Measurements from ENCODE around the gene ANKMY2.

ANKMY2 gene

GRCh38 chr7:16651396-16652239 lies 6.1 kb upstream of the ANKMY2 start:
- Histone ChIP-seq H3K4me1 (ENCODE audit: insufficient read depth, low read length, severe bottlenecking) (peaks cover 28% of the 10 kb centered on the region), H3K9ac (ENCODE audit: low read length) (no peak overlapping the region), H4K20me1 (ENCODE audit: insufficient read depth, low read length) (peaks cover 3% of the 10 kb centered on the region), H3K27me3 (ENCODE audit: insufficient read depth, low read length) (no peaks in the 10 kb centered on the region), H3K79me2 (ENCODE audit: insufficient read depth, low read length) (peaks cover 100% of the 10 kb centered on the region), H3K4me2 (ENCODE audit: low read length) (no peak overlapping the region), H3F3A (ENCODE audit: insufficient read depth, low read length) (no peaks in the 10 kb centered on the region), H3K36me3 (ENCODE audit: insufficient read depth, low read length) (peaks cover 40% of the 10 kb centered on the region), H3K9me3 (ENCODE audit: low read length) (no peaks in the 10 kb centered on the region), H2AFZ (ENCODE audit: low read length) (no peak overlapping the region), H3K27ac (ENCODE audit: low read depth, low read length, poor library complexity, severe bottlenecking) (no peak overlapping the region), H3K9me2 (ENCODE audit: low read depth, low read length) (no peaks in the 10 kb centered on the region), H3K4me3 (ENCODE audit: low read depth, low read length, poor library complexity, severe bottlenecking) (no peak overlapping the region)
- TF ChIP-seq EZH2 (IDR thresholded peaks at IDR 0.05; ENCODE audit: borderline replicate concordance, low read length) (no peak), CTCF (IDR thresholded peaks at IDR 0.05; ENCODE audit: low read length) (no peak)

- Histone ChIP-seq H3K36me3 (ENCODE audit: insufficient read depth, low read length) (peaks cover 28% of the 10 kb centered on the region), H3K9me2 (ENCODE audit: low read depth, low read length) (no peaks in the 10 kb centered on the region), H3K27me3 (ENCODE audit: insufficient read depth, low read length) (no peaks in the 10 kb centered on the region), H4K20me1 (ENCODE audit: insufficient read depth, low read length) (peaks cover 3% of the 10 kb centered on the region; the same call in 1 of the 2 replicates), H3K9ac (ENCODE audit: low read length) (no peak overlapping the region), H3F3A (ENCODE audit: insufficient read depth, low read length) (no peaks in the 10 kb centered on the region), H3K79me2 (ENCODE audit: insufficient read depth, low read length) (peaks cover 89% of the 10 kb centered on the region), H3K4me2 (ENCODE audit: low read length) (no peak overlapping the region), H3K9me3 (ENCODE audit: low read length) (no peaks in the 10 kb centered on the region), H3K27ac (ENCODE audit: low read depth, low read length, poor library complexity, severe bottlenecking) (no peak overlapping the region), H3K4me1 (ENCODE audit: insufficient read depth, low read length, severe bottlenecking) (peaks cover 28% of the 10 kb centered on the region), H3K4me3 (ENCODE audit: low read depth, low read length, poor library complexity, severe bottlenecking) (no peak overlapping the region), H2AFZ (ENCODE audit: low read length) (no peak overlapping the region)
- TF ChIP-seq CTCF (IDR thresholded peaks at IDR 0.05; ENCODE audit: low read length) (no peak), EZH2 (IDR thresholded peaks at IDR 0.05; ENCODE audit: borderline replicate concordance, low read length) (no peak)
Measured at GRCh38 chr7:16650266-16650665, 4.7 kb upstream of the ANKMY2 start.

GRCh38 chr7:16649196-16649595 lies 3.6 kb upstream of the ANKMY2 start:
- H4K20me1 ChIP-seq (ENCODE audit: insufficient read depth, low read length) = peaks cover 3% of the 10 kb centered on the region; the same call in 1 of the 2 replicates

More at GRCh38 chr7:16649196-16649595, 3.6 kb upstream of the ANKMY2 start:
- H3K9ac ChIP-seq (ENCODE audit: low read length) = no peak overlapping the region
- no peaks in the 10 kb centered on the region for H3K9me3 ChIP-seq (ENCODE audit: low read length)
- no peaks in the 10 kb centered on the region for H3K9me2 ChIP-seq (ENCODE audit: low read depth, low read length)
- peaks cover 24% of the 10 kb centered on the region for H3K36me3 ChIP-seq (ENCODE audit: insufficient read depth, low read length)
- H3K4me1 ChIP-seq (ENCODE audit: insufficient read depth, low read length, severe bottlenecking) = peaks cover 35% of the 10 kb centered on the region
- H3K79me2 ChIP-seq (ENCODE audit: insufficient read depth, low read length) = peaks cover 78% of the 10 kb centered on the region
- H3K27ac ChIP-seq (ENCODE audit: low read depth, low read length, poor library complexity, severe bottlenecking) = no peak overlapping the region
- no peaks in the 10 kb centered on the region for H3F3A ChIP-seq (ENCODE audit: insufficient read depth, low read length)
- no peak overlapping the region for H2AFZ ChIP-seq (ENCODE audit: low read length)
- no peak overlapping the region for H3K4me3 ChIP-seq (ENCODE audit: low read depth, low read length, poor library complexity, severe bottlenecking)
- no peak overlapping the region; the same call in 1 of the 2 replicates for H3K4me2 ChIP-seq (ENCODE audit: low read length)
- H3K27me3 ChIP-seq (ENCODE audit: insufficient read depth, low read length) = no peaks in the 10 kb centered on the region
- no peak for TF ChIP-seq EZH2 (IDR thresholded peaks at IDR 0.05; ENCODE audit: borderline replicate concordance, low read length)
- no peak for TF ChIP-seq CTCF (IDR thresholded peaks at IDR 0.05; ENCODE audit: low read length)

Data from OCI-LY1 (cell line).